ENCODE data around the gene LRIT2.

DNA sequence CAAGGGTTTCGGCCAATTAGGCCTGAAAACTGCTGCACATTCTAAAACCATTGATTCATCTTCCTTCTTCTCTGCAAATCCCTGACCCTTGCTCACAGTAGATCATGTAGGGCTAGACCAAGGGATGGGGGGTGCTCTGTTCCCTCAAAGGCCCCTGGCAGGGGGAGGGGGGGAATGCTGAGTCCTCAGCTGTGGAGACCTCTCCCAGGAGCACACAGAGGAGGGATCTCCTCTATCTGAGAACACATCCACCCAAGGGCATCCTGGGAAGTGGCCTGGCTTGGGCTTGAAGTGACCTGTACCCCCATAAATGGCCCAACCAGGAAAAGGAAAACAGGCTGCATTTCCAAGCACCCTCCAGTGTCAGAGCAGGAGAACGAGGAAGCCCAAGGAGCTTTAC lies 32.0 kb downstream of the LRIT2 start:
- TF ChIP-seq EZH2 (IDR thresholded peaks at IDR 0.05) (no peak), POLR2AphosphoS5 (IDR thresholded peaks at IDR 0.05; ENCODE audit: borderline replicate concordance, low read depth, low read length) (no peak), FOXP2 (optimal IDR thresholded peaks at IDR 0.05; ENCODE audit: control extremely low read depth, extremely low read length, insufficient read depth) (no peak)

Data from SK-N-MC (cell line).